ENCODE results near the gene RPRD1A. TPM values are rescaled to one million over a fixed set of nuclear protein-coding genes. Genes with fewer than 3 reads are reported as not detected.

The RPRD1A gene
- total RNA-seq, 4 donors from 2014 or later, result 43.9 to 76.3 (median 62.3) TPM

DNA sequence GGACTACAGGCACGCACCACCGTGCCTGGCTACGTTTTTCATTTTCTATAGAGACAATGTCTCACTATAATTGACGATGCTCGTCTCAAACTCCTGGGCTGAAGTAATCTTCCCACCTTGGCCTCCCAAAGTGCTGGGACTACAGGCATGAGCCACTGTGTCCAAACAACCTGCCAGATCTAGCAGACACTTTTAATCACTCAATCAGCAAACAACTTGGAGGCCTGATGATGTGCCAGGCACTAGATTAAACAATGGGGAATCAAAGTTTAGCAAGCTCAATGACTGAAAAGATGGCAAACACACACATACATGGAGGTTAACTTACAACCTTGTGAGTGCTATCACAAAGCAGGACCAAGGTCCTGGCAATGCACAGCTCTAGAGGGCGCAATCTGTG lies 124.7 kb downstream of the RPRD1A start:
- TF ChIP-seq CTCF (IDR thresholded peaks at IDR 0.05; ENCODE audit: low read depth), result no peak

DNA sequence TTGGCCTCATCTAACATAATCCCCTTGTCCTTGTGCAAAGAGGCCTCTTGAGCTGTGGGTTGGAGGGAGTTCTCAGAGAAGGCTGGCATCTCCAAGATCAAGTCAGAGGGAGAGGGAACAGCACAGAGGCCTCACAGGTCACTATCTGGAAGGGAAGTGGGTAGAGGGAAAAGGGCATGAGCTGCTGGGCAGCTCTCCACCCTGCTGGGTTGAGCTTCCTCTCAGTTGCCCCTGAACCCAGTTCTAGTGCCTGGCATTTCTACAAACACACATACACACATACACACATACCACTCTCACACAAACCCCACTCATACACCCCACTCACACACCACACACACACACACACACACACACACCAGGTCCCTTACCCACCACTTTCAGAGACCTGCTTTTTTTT lies 125.2 kb downstream of the RPRD1A start:
- no peak for TF ChIP-seq CTCF (IDR thresholded peaks at IDR 0.05; ENCODE audit: low read depth)

DNA sequence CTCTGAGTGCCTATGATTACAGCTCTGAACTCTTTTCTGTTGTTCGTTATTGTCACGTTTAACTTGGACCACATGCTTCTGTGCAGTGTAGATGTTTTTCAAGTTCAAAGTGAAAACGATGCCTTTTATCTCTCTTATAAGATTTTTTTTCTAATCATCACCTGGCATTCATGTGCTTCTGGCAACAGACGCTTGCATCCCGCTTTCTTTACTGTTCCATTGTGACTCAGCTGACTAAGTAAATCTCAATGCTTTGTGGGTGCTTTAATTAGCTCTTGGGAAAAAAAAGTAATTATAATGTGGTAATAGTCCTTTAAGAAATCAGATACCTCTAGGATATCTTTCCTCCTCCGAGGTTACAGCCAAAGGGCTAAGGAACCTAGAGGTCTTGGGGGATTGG lies 126.1 kb downstream of the RPRD1A start:
- TF ChIP-seq CTCF (IDR thresholded peaks at IDR 0.05; ENCODE audit: low read depth), result no peak

Other genes starting within 250 kb of the RPRD1A start
- gene SLC39A6, start 61.8 kb upstream of the RPRD1A start, total RNA-seq, result 10 to 100 TPM; 30.3 to 59.0 (median 48.2) TPM
- gene ELP2, start 62.3 kb upstream of the RPRD1A start, total RNA-seq, result 10 to 100 TPM; 68.3 to 78.4 (median 74.3) TPM
- 10 to 100 TPM in 2 of 4 donors, 1 to 10 TPM in 2; 3.9 to 16.8 (median 8.7) TPM for gene MOCOS, start 119.9 kb upstream of the RPRD1A start, total RNA-seq
- gene FHOD3, start 230.2 kb upstream of the RPRD1A start, total RNA-seq, result 1 to 10 TPM; 1.5 to 5.4 (median 3.3) TPM

Measured in subcutaneous adipose tissue (tissue), 4 donors.